Activated T-cell treated with anti-CD3 and anti-CD28 coated beads for 1 hour (primary cell): ENCODE data around the gene CDK10.

Source experiments
- DNase-seq: peaks from one replicate; pipeline ENCODE4 v3.0.0-alpha.2; 2020; ENCODE audit warnings: low read depth

Gene CDK10

DNA sequence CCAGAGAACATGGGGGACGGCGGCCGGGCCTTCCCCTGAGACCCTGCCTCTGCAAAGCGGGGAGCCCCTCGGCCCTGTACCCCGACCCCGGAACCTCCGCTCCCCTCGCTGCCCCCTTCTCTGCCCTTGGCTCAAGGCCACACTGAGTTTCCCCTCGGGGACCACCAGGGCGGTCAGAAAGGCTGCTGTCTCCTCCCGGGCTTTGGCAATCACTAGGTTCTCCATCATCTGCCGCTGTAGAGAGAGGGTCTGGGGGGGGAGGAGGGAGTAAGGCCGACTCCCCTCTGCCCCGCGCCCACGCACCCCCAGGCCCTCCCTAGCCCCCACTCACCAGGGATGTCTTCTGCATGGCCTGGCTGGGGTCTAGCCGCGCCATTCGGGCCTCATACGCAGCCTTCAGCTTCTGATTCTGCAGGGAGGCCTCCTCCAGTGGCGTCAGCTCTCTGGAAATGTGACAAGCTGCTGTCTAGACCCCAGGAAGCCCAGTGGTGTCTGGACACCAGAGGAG, 25.8 kb downstream of the CDK10 start:
- DNase-seq, result no peak

GRCh38 chr16:89716493-89716892, 30.0 kb downstream of the CDK10 start:
- DNase-seq, result no peak

DNA sequence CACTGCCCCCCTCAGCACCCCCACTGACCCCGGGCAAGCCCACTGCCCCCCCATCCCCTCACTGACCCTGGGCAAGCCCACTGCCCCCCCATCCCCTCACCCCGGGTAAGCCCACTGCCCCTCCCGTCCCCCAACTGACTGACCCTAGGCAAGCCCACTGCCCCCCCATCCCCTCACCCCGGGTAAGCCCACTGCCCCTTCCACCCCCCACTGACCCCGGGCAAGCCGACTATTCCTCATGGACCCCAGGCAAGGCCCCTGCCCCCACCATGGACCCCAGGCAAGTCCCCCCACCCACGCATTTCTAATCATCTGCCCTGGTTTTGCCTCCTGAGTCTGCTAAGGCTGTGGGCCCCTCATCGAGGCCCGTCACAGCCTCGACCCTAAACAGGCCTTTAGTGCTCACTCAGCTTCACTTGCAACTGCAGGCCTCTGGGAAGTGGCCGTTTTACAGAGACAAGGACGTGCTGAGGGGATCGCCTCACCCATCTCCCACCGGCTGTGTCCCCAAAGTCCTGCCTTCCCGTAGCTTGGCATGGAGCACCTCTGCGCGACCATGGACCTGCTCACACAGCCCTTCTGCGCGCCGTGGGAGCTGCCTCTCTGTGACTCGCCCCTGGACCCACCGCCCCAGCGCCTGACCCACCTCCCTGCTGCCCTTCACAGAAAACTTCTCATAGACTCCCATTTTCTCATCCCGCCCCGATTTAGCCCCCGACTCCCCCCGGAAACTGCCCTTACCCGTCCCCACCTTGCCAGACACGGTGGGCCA, 30.6 kb downstream of the CDK10 start:
- DNase-seq, result no peak

DNA sequence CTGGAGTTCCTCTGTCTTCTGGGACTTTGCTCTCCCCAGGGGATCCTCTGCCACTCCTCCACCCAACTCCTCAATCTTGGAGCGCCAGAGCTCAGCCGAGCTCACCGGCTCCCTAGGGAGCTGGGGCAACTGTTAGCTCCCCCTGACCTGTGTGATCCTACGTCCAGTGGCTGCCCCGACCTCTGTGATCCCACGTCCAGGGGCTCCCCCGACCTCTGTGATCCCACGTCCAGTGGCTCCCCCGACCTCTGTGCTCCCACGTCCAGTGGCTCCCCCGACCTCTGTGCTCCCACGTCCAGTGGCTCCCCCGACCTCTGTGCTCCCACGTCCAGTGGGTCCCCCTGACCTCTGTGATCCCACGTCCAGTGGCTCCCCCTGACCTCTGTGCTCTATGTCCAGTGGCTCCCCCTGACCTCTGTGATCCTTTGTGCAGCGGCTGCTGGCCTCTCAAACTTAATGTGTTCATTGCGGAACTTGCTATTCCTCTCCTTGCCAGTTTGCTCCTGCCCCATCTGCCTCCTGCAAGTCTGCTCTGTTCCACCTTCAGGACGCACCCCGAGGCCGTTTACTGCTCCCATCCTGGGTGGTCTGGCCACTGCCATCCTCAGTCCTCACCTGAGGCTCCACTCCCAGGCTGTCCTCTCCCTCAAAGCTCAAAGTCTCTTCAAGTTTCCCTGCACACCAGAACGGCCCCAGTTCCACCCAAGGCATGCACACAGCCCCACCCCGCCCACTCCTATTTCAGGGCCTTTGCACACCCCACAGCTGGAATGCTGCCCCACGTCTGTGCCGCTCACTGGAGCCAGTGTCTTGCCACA, 31.4 kb downstream of the CDK10 start:
- no peak for DNase-seq

DNA sequence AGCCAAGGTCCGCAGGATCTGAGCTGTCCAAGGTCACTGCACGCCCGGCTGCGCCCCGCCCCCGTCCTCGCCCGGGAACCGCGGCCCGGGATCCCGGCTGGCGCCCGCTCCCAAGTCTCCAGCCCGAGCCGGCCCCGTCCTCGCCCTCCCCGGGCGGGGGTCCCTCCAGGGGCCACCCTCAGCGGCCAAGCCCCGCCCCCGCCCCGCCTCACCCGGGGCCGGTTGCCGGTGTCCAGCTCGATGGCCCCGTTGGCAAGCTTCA, 34.0 kb downstream of the CDK10 start:
- DNase-seq, result no peak

- DNase-seq, result peak; percentile 86
These were observed 34.5 kb downstream of the CDK10 start, which contains the start of the genes VPS9D1 and ZNF276 for GRCh38 chr16:89720813-89721545. TSS of gene VPS9D1 (minus strand) at chr16:89720898. CDS start at chr16:89720861, 37 bp downstream. TSS of gene ZNF276 (plus strand) at chr16:89721537. CDS start at chr16:89721641, 104 bp downstream.

DNA sequence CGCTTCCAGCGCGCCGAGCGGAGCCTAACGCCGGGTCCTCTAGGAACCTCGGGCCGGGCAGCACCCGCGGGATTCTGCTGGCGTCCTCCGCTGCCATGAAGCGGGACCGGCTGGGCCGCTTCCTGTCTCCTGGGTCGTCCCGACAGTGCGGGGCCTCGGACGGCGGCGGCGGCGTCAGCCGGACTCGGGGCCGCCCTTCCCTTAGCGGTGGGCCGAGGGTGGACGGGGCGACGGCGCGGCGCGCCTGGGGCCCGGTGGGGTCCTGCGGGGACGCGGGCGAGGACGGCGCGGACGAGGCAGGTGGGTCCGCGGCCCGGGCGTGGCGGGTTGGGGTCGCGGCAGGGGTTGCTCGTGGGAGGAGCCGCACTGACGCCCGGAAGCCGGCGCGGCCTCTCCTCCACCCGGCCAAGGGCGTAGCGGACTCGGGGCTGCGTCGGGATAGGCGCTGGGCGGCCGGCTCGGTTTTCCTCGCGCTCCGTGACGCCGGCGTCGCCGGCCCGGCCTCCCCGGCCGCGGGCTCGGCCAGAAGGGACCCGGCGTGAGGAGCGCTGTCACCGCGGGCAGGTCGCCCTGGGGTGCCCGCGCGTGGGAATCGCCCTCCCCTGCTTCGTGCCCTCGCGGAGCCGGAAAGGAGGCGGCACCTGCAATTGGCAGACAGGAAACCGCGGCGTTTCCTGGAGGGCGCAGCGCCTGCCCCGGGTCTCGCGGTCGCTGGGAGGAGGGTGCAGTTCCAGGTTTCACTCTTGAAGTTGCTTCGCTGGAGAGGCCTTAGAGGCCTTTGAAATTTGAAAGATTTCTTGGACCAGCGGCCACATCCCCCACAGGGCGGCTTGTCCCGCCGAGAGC, 35.3 kb downstream of the CDK10 start:
- peak; percentile 80 for DNase-seq

- DNase-seq, result peak; percentile 60
These were observed 36.1 kb downstream of the CDK10 start for GRCh38 chr16:89722392-89723278.

- peak; percentile 66 for DNase-seq
These were observed 37.1 kb downstream of the CDK10 start for GRCh38 chr16:89723279-89724250.

DNA sequence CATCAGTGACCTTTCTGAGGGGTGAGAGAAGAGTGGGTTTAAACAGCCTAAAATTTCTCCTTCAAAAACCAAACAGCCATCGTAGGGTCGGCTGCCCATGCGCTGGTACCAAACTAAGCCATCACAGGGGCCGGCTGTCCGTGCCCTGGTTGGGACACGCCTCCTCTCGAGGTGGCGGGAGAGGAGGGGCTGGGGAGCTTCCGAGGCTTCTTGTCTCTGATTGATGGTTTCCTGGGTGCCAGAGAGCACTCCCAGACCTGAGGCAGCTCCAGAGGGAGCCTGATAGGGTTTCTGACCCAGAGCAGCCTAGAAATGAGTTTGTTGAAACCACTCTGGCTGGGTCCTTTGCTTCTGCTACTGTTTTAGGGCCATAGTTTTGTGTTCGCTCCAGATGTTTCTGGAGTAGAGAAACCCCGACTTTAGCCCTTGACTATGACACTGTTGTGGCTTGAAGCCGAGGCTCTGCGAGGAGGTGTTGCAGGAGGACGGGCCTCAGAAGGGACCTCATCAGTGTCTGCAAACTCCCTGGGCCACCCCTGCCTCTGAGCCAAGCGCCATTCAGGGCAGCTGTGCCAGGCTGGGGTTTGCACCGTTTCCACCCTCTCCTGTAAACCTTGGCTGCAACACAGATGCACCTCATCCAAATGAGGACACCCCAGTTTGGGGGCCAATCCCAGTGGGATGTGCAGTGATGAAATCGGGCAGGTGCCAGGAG, 41.1 kb downstream of the CDK10 start:
- DNase-seq, result no peak

- no peak for DNase-seq
These were observed 42.8 kb downstream of the CDK10 start for GRCh38 chr16:89729293-89729692.

GRCh38 chr16:89729863-89730593, 43.5 kb downstream of the CDK10 start:
- DNase-seq, result no peak

- DNase-seq, result no peak
These were observed 44.2 kb downstream of the CDK10 start for GRCh38 chr16:89730610-89731234.

- no peak for DNase-seq
These were observed 45.8 kb downstream of the CDK10 start for GRCh38 chr16:89732142-89732917.

DNA sequence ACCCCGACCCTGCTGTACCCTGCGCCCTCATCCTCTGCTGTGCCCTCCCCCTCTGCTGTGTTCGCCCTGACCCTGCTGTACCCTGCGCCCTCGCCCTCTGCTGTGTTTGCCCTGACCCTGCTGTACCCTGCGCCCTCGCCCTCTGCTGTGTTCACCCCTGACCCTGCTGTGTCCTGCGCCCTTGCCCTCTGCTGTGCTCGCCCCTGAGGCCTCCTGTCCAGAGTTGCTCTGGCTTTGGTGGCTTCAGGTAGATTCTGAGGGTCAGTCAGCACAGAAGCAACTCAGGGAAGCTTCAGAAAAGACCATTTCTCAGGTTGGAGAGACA, 46.4 kb downstream of the CDK10 start:
- no peak for DNase-seq

- DNase-seq, result no peak
These were observed 46.8 kb downstream of the CDK10 start for GRCh38 chr16:89733322-89733721.

GRCh38 chr16:89733792-89734191, 47.3 kb downstream of the CDK10 start:
- DNase-seq, result no peak
